K562 (cell line): Measurements from ENCODE around the gene DPH6.

ENCODE experiments used
- CREB1 ChIP-seq, 2 experiments: sonication (generic) in 1 of 2; formaldehyde crosslinking in 1 of 2; IDR thresholded peaks; 2 replicates each; pipeline versions ENCODE4 v1.6.1 to v1.8.0; 2012 to 2022; ENCODE audit warnings: inconsistent platforms in 1 of 2, mild to moderate bottlenecking in 1 of 2, missing genetic modification reagents in 1 of 2, moderate library complexity in 1 of 2
- EZH2 ChIP-seq: IDR thresholded peaks from 2 replicates; pipeline ENCODE4 v1.6.1; 2012; ENCODE audit warnings: low read depth, mild to moderate bottlenecking, inconsistent platforms, low read length, borderline replicate concordance

- TF ChIP-seq EZH2 (no peak), CREB1 (IDR thresholded peaks at IDR 0.05) (no peak), CREB1 (CRISPR knock-in tag; IDR thresholded peaks at IDR 0.05) (no peak)
Observed at GRCh38 chr15:35566991-35567390, 21.0 kb upstream of the DPH6 start.
